Glomerular visceral epithelial cell (primary cell): Measurements from ENCODE around the gene SNX10.
A peak's percentile ranks its signal among the peaks of the same experiment; 100 is the strongest.

Experiments used
- DNase-seq: peaks from one replicate; pipeline ENCODE4 v3.0.0-alpha.2; 2016; ENCODE audit errors: extremely low spot score

The SNX10 gene

DNA sequence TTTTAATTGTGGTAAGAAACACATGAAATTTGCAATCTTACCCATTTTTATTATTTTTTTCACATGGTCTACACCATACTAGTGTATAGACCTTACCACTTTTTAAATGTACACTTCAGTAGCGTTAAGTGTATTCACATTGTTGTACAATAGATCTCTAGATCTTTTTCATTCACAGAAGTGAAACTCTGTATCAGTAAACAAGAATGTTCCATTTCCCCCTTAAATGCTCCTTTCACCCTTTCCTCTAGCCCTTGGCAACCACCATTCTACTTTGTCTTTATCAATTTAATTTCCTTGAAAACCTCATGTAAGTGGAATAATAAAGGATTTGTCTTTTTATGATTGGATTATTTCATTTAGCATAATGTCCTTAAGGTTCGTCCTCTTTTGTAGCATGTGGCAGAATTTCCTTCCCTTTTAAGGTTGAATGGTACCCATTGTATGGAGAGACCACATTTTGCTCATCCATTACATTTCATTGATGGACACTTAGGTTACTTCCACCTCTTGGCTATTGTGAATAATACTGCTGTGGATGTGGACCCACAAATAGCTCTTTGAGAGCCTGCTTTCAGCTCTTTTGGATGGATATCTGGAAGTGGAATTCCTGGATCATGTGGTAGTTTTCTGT lies 45.7 kb downstream of the SNX10 start:
- no peak for DNase-seq

DNA sequence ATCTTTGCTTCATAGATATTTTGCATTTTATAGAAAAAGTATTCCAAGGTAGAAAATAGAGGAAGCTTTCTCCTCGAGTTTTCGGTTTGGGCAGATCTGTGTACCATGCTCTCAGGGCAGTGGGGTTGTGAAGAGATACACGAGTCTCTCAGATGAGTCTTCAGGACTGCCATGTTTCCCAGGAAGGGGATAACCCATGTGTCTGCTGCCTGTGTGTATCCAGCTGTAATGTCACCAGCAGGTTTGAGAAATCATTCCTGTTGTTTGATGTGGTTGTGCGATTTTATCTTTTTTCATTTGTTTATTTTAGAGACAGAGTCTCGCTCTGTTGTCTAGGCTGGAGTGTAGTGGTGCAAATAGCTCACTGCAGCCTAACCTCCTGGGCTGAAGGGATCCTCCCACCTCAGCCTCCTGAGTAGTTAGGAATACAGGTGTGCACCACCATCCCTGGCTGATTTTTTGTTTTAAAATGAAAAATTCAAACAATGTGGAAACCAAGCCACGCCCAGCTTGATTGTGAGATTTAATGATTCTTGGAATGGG lies 48.9 kb downstream of the SNX10 start:
- DNase-seq: no peak

DNA sequence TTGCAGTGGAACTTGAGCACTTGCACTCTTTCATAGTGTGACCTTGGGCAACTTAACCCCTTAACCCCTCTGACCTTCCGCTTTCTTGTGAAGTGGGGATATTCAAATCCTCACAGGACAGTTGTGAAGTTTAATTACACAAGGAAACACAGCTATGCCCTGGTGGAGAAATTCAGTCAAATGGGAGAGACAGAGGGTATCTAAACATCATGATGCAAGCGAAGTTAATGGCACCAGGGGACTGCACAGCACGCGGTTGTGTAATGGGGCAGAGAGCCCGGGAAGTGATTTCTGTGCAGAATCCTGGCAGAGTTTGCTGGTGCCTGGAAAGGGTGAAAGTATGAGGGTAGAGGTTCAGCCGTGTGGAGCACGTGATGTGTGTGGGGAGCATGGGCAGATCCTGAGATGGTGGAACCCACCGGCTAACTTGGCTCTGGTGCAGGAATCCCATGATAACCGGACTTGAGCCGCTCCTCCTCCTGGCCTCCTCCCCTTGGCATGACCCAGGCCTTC lies 51.7 kb downstream of the SNX10 start:
- DNase-seq: no peak

DNA sequence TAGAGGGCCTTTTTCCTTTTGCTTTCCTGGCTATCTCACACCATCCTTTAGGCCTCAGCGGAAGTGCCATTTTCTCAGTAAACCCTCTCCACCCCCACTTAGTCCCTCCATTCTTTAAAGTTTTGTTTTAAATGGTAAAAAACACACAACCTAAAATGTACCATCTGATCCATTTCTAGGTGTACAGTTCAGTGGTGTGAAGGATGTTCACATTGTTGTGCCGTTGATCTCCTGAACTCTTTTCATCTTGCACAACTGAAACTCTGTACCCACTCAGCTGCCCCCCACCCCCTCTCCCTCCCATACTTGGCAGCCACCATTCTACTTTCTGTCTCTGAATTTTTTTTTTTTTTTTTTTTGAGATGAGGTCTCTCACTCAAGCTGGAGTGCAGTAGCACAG lies 52.2 kb downstream of the SNX10 start:
- no peak for DNase-seq

DNA sequence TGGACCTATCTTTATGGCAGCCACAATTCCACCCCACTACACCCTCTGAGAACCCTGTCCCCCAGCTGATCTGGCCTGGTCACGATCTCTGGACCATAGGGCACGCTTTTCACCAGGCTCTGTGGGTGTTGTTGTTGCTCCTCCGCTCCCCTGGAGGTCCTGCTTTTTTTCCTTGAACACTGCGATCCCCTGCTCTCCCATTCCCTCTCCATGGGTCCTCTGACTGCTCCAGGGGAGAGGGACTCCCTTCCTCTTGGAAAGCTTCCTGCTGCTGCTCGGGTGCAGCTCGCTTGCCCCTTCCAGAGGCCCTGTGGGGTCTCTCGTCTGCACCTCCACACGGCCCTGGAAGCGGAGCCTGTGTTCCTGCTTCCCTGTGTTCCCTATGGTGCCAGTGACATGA lies 53.5 kb downstream of the SNX10 start:
- no peak for DNase-seq

DNA sequence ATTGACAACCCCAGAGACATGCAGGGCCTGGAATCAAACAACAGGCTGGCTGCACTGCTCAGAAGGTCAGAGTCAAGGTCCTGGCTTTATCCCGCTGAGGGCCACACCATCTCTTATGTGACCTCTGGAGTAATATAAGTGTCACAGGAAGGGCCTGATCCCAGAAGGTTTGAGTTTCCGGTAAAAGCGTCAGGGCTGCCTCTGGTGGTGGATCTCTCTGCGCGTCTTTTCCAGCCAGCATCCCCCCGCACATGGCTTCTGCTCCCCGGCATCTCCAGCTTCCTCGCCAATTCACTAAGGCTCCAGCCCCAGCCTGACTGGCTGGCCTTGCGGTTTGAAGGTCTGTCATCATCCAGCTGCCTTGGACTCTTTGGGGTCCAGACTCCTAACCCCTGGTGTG lies 54.2 kb downstream of the SNX10 start:
- no peak for DNase-seq

DNA sequence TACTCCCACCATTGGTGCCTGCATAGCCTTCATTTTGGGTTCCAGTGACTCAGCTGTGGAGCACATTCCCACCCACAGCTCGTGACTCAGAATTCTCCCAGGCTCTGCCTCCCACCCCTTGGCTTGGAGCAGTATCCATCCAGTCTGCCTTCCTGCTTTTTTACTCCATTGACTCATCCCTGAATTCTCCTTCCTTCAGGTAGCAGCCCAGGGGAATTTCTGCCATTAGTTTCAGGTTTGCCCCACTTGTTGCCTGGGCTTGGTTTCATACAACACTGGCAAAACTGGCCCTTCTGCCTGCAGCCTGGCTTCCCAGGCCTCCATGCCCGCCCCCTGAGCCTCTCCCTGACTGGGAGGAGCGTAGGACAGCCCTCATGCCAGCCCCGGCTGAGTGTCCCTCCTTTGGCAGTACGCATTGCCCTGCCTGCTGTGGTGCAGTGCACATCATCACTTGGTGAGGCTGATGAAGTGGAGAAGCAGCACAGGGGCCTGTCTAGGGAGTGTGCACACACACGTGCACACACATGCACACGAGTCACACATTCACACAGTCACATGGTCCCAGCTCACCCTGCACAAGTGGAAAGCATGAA lies 55.0 kb downstream of the SNX10 start:
- DNase-seq: peak; percentile 34

DNA sequence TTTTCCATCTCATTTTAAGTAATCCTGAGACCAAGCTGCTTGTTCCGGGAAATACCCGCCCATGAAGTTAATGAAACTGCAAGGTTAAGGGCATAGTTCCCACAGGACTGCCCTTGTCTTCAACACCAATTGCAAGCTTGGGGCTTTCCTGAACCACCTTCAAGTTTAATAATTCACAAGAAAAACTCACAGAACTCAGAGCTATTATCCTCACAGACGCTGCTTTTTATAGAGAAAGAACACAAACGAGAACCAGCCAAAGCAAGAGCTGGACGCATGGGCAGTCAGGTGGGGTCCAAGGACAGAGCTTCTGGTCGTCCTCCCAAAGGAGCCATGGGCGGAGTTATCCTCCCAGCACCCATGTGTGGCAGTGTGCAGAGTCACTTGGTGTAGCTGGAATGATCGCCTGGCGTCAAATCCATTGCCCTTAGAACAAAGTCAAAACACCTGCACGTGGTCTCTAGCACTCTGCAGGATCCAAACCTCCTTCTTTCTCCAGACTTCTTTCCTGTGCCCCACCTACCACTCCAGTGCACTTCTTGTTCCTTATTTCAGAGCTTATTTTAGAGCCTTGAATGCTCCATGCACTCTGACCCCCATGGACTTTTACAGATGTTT lies 56.7 kb downstream of the SNX10 start:
- DNase-seq: peak; percentile 44

DNA sequence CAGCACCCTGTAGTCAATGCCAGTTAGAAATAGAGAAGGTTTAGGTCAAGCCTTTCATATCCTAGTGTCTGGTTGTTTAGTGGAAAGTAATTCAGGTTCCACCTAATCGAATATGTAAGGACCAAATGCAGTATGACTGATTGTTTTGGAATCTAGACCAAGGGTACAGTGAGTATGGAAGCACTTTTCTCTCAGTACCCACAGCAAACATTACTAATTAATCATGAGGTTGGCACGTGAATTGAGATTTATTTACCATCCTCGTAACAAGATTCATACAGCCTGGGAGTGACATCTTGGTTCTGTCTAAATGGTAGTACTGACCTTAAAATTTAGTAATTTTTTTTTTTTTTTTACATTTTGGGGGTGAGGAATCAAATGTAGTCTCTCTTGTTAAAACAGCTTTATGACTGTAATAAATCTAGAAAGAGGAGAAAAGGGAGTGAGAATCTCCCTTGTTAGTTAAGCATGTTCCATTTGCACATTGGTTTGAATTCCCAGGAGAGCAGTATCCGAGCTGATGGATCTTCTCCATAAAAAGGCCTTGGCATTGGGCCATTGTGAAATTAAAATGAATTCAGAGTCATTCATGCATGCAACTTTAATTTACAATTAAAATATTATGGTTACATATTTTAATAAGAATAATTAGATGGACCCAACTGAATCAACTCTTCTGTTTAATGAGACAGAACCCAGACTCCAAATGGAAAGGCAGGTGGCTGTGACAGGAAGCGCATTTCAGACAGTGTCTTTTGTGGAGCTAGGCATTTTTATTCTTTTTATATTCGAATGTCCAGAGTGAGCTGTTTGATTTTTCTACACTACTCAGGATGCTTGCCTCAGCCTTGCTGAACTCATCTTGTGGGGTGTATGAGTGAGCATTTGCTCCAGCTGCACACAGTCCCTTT lies 57.6 kb downstream of the SNX10 start:
- DNase-seq: no peak

DNA sequence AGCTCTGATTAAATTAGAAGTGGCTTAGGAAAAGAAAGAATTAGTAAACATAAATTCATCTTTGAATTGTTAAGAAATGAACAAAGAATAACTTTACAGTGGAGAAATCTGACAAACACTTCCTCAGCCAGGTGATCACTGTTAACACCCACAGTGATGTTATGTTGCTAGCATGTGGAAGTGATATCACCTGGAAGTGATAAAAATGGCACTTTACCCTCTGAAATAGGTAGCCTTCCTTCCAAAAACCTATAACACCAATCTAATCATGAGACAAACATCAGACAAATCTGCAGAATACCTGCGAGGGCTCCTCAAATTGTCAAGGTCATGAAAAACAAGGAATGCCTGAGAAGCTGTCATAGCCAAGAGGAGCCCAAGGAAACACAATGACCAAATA lies 59.5 kb downstream of the SNX10 start:
- DNase-seq: no peak

DNA sequence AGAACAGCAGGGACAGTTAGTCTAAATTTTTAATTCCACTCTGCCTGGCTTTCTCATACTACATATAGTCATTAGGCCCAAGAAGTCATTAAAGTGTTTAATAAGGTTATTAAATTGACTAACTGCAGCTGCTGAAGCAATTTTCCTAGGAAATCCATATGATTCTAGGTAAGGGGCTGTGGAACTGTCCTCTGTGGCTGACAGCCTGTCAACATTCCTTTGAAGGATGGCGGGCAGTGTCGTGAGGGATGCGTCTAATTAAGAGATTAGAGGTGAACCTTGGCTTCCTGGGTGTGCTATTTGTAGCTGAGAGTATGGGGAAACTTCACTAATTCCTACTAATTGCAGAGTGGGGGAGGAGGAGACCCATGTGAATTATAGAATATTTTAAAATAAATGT lies 64.6 kb downstream of the SNX10 start:
- DNase-seq: no peak

DNA sequence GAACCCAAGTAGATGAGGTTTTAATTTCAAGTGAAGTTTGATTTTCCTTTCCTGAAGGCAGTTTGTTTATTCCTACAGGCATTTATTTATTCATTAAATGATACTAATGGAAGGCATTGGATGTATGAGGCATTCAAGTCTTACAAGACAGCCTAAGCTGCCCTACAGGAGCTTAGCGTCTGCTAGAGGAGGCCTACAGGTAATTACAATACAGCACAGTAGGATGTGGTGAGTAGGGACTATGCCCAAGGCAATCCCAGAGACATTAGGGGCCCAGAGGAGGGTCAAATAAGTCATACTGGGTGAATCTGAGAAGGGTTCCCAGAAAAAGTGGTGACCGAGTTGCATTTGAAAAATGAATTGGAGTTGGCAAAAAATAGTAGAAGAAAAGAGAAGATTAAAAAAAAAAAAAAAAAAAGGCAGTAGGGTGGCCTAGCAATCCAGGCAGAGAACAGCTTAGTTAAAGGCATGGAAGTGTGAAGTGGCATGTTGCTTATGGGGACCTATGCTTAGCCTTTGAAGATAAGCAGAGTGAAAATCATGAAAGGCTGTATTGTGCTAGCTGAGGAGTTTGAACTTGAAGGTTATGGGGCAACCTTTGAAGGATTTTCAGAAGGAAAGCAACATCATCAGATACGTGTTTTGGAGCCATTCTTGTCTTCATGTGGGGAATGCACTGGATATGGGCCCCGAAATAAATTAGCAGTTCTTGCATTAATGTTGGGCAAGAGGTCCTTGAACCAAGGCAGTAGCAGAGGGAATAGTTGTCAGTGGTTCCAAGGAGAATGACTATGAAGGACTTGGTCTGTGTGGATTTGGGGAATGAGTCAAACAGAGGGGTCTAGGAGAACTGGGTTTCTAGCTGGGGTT lies 65.5 kb downstream of the SNX10 start:
- no peak for DNase-seq

DNA sequence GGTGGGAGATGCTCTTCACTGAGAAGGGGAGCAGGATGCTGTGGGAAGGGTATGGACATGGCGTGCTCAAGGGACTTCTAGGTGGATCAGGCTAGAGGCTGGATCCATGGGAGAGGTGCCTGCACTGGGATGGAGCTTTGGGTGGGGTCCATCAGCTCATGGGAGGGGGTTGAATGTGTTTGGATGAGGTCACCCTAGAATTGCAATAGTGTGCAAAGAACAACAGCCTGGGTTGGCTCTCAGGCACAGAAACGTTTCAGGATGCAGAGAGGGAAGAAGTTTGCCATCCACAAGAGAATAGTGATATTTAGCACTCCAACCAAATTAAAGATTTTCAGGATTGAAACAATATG lies 66.1 kb downstream of the SNX10 start:
- DNase-seq: no peak

DNA sequence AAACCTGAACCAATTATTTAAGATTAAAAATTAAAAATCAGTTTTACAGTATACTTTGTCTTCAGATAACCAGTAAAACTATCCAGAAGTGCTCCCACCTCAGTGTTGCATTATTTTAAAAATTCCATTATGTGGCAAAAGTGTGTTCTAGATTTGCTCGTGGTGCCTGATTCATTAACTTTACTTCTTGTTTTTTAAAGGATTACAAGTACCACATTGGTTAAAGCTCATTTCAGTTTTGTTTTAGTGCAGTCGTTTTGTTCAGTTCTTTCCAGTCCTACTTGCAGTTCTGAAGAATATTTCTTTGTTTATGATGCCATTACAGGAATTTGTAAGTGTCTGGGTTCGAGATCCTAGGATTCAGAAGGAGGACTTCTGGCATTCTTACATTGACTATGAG lies 69.0 kb downstream of the SNX10 start:
- no peak for DNase-seq

DNA sequence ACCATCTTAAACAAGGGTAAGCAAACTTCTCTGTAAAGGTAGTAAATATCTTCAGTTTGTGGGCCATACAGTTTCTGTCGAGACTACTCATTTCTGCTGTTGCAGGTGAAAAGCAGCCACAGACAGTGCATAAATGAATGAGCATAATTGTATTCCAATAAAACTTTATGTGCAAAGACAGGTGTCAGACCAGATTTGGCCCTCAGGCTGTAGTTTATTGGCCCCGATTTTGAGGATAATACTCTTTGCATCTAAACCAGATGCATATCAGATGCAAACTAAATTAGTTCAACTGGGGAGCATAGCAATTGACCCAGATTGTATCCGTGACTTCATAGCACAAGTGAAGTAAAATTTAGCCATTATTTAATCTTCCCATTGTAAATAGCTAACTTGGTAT lies 70.0 kb downstream of the SNX10 start:
- DNase-seq: no peak

DNA sequence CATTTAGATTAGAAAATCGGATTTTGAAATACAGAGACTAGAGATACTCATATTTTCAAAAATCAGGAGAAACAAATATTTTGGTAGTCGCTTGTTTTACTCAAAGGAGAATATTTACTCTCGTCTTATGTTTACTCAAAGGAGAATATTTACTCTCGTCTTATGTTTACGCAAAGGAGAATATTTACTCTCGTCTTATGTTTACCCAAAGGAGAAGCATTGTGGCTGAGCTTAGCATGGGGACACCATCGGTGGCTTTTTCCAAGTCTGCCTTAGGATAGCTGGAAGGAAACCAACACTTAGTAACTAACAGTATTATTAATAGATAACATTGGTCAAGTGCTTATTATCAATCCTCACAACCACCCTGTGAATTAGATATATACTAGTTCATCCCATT lies 71.8 kb downstream of the SNX10 start:
- DNase-seq: no peak

DNA sequence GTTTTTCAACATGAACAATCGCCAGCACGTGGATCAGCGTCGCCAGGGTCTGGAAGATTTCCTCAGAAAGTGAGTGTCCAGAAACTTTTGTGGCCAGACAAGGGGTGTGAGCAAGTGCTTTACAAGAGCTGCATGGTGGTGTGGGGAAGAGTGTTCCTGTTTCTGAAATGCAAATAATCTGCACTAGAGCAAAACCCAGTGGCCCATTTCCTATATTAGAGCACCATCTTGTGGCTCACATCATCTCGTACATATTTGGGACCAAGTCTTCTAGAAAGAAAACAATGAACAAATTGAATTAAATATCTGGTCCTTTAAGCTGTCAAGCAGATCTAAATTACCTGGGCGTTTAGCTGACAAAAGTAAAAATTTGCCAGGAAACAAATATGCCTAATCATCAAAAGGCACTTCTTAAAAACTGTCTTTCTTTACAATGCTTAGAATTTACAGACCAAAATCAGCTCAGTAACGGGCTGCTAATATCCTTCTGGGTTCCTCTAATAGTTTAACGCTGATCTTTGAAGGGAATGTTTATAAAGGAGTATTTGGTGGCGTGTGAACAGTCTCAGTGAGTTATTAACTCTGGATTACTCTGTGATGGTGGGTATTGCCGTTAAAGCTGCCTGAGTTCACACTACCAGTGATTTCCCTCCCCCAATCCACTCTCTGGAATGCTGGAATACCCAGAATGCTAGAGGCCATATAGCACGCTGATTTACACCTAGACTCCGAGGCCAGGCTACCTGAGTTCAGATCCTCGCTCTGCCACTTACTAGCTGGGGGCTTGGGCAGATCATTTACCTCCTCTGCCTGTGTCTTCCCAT lies 73.6 kb downstream of the SNX10 start:
- DNase-seq: peak; percentile 79

DNA sequence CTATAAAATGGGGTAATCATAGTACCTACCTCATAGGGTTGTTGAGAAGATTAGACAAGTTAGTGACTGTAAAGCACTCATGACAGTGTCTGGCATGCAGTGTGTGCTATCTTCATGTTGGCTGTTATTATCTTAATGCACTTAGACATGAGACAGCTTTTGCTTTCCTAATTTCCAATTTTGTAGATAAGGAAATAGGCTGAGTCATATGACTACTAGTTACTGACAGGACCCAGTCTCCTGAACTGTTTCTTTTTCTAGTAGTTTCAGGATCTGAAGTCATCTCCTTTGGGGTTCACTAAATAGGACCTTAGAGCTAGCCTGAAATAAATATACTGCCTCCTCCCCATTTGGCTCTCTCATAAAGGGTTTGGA lies 74.2 kb downstream of the SNX10 start:
- DNase-seq: no peak

DNA sequence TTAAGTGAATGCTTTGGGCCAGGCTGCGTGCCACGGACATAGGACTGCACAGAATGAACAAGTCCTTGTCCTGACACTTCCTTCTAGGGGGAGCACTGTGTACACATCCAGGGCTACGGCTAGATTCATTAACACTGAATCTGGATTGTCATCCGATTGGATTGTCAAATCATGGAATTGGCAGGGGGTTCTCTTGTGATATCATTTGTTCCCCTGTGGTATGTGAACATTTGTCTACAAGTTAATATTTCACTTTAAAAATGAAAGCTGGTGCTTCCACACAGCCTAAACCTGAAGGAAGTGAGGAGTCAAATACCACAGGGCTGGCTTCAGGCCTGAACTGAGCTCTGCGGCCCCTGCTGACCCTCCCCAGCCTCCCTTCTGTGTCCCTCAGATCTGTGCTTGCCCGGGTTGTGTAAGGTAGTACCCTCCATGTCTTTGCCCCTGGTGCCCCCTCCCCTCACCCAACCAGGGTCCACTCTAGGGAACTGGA lies 75.6 kb downstream of the SNX10 start:
- peak; percentile 38 for DNase-seq

DNA sequence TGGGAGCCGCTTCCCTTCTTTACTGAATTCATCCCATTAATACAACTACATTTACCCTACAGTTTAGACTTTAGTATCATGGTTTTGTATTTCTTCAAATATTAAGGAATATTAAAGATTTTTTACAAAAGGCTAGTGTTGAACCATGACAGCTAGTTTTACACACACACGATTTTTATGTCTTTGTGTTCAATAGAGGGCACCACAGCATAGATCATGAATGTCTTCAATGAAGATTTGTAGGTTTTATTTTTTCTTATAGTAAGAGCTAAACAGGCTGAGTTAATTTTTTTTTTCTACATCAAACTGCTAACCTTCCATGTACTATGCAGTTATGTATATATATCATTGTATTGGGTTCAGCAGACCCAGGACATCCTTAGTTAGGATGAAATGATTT lies 76.9 kb downstream of the SNX10 start:
- no peak for DNase-seq
